Measurements from ENCODE around the gene NCKAP5.

Gene NCKAP5

GRCh38 chr2:133598769-133599168 lies 30.5 kb upstream of the NCKAP5 start:
- no peak for DNase-seq (ENCODE audit: extremely low spot score)
- ChIA-PET CTCF (no interaction called here), POLR2A (no interaction called here)
- no peak for TF ChIP-seq NFRKB (IDR thresholded peaks at IDR 0.05)

- CTCF ChIA-PET: no interaction called here
- POLR2A ChIA-PET: no interaction called here
- no peak for TF ChIP-seq BHLHE40 (IDR thresholded peaks at IDR 0.05; ENCODE audit: borderline replicate concordance)
- no peak for TF ChIP-seq SP1 (IDR thresholded peaks at IDR 0.05)
- no peak for TF ChIP-seq ARNT (IDR thresholded peaks at IDR 0.05)
- no peak for TF ChIP-seq FOXA1 (IDR thresholded peaks at IDR 0.05)
- TF ChIP-seq CTBP1 (IDR thresholded peaks at IDR 0.05; ENCODE audit: borderline replicate concordance): no peak
- no peak for TF ChIP-seq ELF4 (IDR thresholded peaks at IDR 0.05)
- no peak for TF ChIP-seq TARDBP (IDR thresholded peaks at IDR 0.05)
- no peak for TF ChIP-seq FOXK2 (IDR thresholded peaks at IDR 0.05)
- TF ChIP-seq L3MBTL2 (conservative IDR thresholded peaks at IDR 0.05): no peak
- TF ChIP-seq ZNF384 (IDR thresholded peaks at IDR 0.05): no peak
- TF ChIP-seq LEF1 (IDR thresholded peaks at IDR 0.05; ENCODE audit: borderline replicate concordance): no peak
- no peak for TF ChIP-seq SUZ12 (IDR thresholded peaks at IDR 0.05)
- TF ChIP-seq NFRKB (IDR thresholded peaks at IDR 0.05): no peak
- no peak for TF ChIP-seq HDGF (IDR thresholded peaks at IDR 0.05; ENCODE audit: borderline replicate concordance)
- no peak for DNase-seq (ENCODE audit: extremely low spot score)
Observed at GRCh38 chr2:133596701-133597393, 28.6 kb upstream of the NCKAP5 start.

- POLR2A ChIA-PET: no interaction called here
- CTCF ChIA-PET: no interaction called here
- DNase-seq (ENCODE audit: extremely low spot score): no peak
- TF ChIP-seq CTBP1 (IDR thresholded peaks at IDR 0.05; ENCODE audit: borderline replicate concordance) (no peak), HDGF (IDR thresholded peaks at IDR 0.05; ENCODE audit: borderline replicate concordance) (no peak), ZNF384 (IDR thresholded peaks at IDR 0.05) (no peak), SP1 (IDR thresholded peaks at IDR 0.05) (no peak), FOXA1 (IDR thresholded peaks at IDR 0.05) (no peak), TARDBP (IDR thresholded peaks at IDR 0.05) (no peak), FOXK2 (IDR thresholded peaks at IDR 0.05) (no peak), BHLHE40 (IDR thresholded peaks at IDR 0.05; ENCODE audit: borderline replicate concordance) (no peak), NFRKB (IDR thresholded peaks at IDR 0.05) (no peak), ELF4 (IDR thresholded peaks at IDR 0.05) (no peak), LEF1 (IDR thresholded peaks at IDR 0.05; ENCODE audit: borderline replicate concordance) (no peak), SUZ12 (IDR thresholded peaks at IDR 0.05) (no peak), ARNT (IDR thresholded peaks at IDR 0.05) (no peak), PKNOX1 (IDR thresholded peaks at IDR 0.05) (no peak), L3MBTL2 (conservative IDR thresholded peaks at IDR 0.05) (no peak), FOXM1 (IDR thresholded peaks at IDR 0.05; ENCODE audit: borderline replicate concordance) (no peak)
Observed at GRCh38 chr2:133591164-133591563, 22.9 kb upstream of the NCKAP5 start.

- ChIA-PET CTCF (no interaction called here), POLR2A (no interaction called here)
- DNase-seq (ENCODE audit: extremely low spot score): no peak
- TF ChIP-seq FOXK2 (IDR thresholded peaks at IDR 0.05) (no peak), LEF1 (IDR thresholded peaks at IDR 0.05; ENCODE audit: borderline replicate concordance) (no peak), PKNOX1 (IDR thresholded peaks at IDR 0.05) (no peak), FOXA1 (IDR thresholded peaks at IDR 0.05) (no peak), SP1 (IDR thresholded peaks at IDR 0.05) (no peak), FOXM1 (IDR thresholded peaks at IDR 0.05; ENCODE audit: borderline replicate concordance) (no peak), L3MBTL2 (conservative IDR thresholded peaks at IDR 0.05) (no peak)
Observed at GRCh38 chr2:133589456-133589855, 21.2 kb upstream of the NCKAP5 start.

- no peak for DNase-seq (ENCODE audit: extremely low spot score)
- TF ChIP-seq CTBP1 (IDR thresholded peaks at IDR 0.05; ENCODE audit: borderline replicate concordance): no peak
- no peak for TF ChIP-seq BHLHE40 (IDR thresholded peaks at IDR 0.05; ENCODE audit: borderline replicate concordance)
- no peak for TF ChIP-seq TARDBP (IDR thresholded peaks at IDR 0.05)
- TF ChIP-seq FOXM1 (IDR thresholded peaks at IDR 0.05; ENCODE audit: borderline replicate concordance): no peak
- TF ChIP-seq ARNT (IDR thresholded peaks at IDR 0.05): no peak
- TF ChIP-seq SP1 (IDR thresholded peaks at IDR 0.05): no peak
- TF ChIP-seq L3MBTL2 (conservative IDR thresholded peaks at IDR 0.05): no peak
- no peak for TF ChIP-seq HDGF (IDR thresholded peaks at IDR 0.05; ENCODE audit: borderline replicate concordance)
- TF ChIP-seq FOXK2 (IDR thresholded peaks at IDR 0.05): no peak
- no peak for TF ChIP-seq LEF1 (IDR thresholded peaks at IDR 0.05; ENCODE audit: borderline replicate concordance)
- no peak for TF ChIP-seq SUZ12 (IDR thresholded peaks at IDR 0.05)
- TF ChIP-seq NFRKB (IDR thresholded peaks at IDR 0.05): no peak
- TF ChIP-seq ELF4 (IDR thresholded peaks at IDR 0.05): no peak
- TF ChIP-seq ZNF384 (IDR thresholded peaks at IDR 0.05): no peak
- ChIA-PET POLR2A (no interaction called here), CTCF (no interaction called here)
Observed at GRCh38 chr2:133588144-133588543, 19.9 kb upstream of the NCKAP5 start.

GRCh38 chr2:133586978-133587377 lies 18.7 kb upstream of the NCKAP5 start:
- CTCF ChIA-PET: no interaction called here
- no peak for DNase-seq (ENCODE audit: extremely low spot score)

More at GRCh38 chr2:133586978-133587377, 18.7 kb upstream of the NCKAP5 start:
- POLR2A ChIA-PET: no interaction called here
- TF ChIP-seq NFRKB (IDR thresholded peaks at IDR 0.05) (no peak), FOXM1 (IDR thresholded peaks at IDR 0.05; ENCODE audit: borderline replicate concordance) (no peak), PKNOX1 (IDR thresholded peaks at IDR 0.05) (no peak), ELF4 (IDR thresholded peaks at IDR 0.05) (no peak), SP1 (IDR thresholded peaks at IDR 0.05) (no peak), BHLHE40 (IDR thresholded peaks at IDR 0.05; ENCODE audit: borderline replicate concordance) (no peak), FOXK2 (IDR thresholded peaks at IDR 0.05) (no peak), ARNT (IDR thresholded peaks at IDR 0.05) (no peak), ZNF384 (IDR thresholded peaks at IDR 0.05) (no peak), LEF1 (IDR thresholded peaks at IDR 0.05; ENCODE audit: borderline replicate concordance) (no peak), L3MBTL2 (conservative IDR thresholded peaks at IDR 0.05) (no peak), FOXA1 (IDR thresholded peaks at IDR 0.05) (no peak), SUZ12 (IDR thresholded peaks at IDR 0.05) (no peak), HDGF (IDR thresholded peaks at IDR 0.05; ENCODE audit: borderline replicate concordance) (no peak), TARDBP (IDR thresholded peaks at IDR 0.05) (no peak), CTBP1 (IDR thresholded peaks at IDR 0.05; ENCODE audit: borderline replicate concordance) (no peak)

Data from HEK293T (cell line).